Right lobe of liver (tissue), 6 donors: ENCODE data around the gene WDHD1. TPM values are rescaled to one million over a fixed set of nuclear protein-coding genes. Genes with fewer than 3 reads are reported as not detected.

ENCODE experiments used
- ATAC-seq, 4 donors: fragments of 200-7000 bp; cut with Tn5 transposase; one replicate each; pipeline ENCODE4 v1.9.1; 2020; ENCODE audit warnings: mild to moderate bottlenecking in 4 of 4, moderate library complexity in 4 of 4
- DNase-seq, 3 donors: peaks; one replicate each; pipeline ENCODE4 v3.0.0-alpha.2; 2020
- H3K27ac ChIP-seq, 3 donors: fragments of 200-600 bp; one replicate each; pipeline ENCODE4 v1.8.0; 2022
- H3K27me3 ChIP-seq, 2 donors: fragments of 200-600 bp; one replicate each; pipeline ENCODE4 v1.8.0; 2022
- H3K36me3 ChIP-seq, 4 donors: fragments of 200-600 bp; sonication (generic) in 1 of 4; one replicate each; pipeline versions ENCODE4 v1.5.1 to v1.8.0; 2017 to 2022; ENCODE audit warnings: control low read depth in 1 of 4
- H3K4me1 ChIP-seq, 4 donors: fragments of 200-600 bp; sonication (generic) in 1 of 4; one replicate each; pipeline versions ENCODE4 v1.5.1 to v1.8.0; 2017 to 2022; ENCODE audit warnings: control low read depth in 1 of 4
- H3K4me3 ChIP-seq, 3 donors: fragments of 200-600 bp; one replicate each; pipeline ENCODE4 v1.8.0; 2022
- H3K9me3 ChIP-seq, 4 donors: fragments of 200-600 bp; sonication (generic) in 1 of 4; one replicate each; pipeline versions ENCODE4 v1.5.1 to v1.8.0; 2017 to 2022; ENCODE audit warnings: control low read depth in 1 of 4
- CTCF ChIP-seq, 4 donors: fragments of 200-600 bp in 3 of 4; fragments of 450-650 bp in 1 of 4; IDR thresholded peaks; one replicate each; pipeline versions ENCODE4 v1.5.1 to v1.8.0; 2016 to 2022; ENCODE audit warnings: antibody characterized with exemption in 4 of 4, mild to moderate bottlenecking in 2 of 4
- POLR2A ChIP-seq: fragments of 450-650 bp; IDR thresholded peaks from one replicate; pipeline ENCODE4 v1.6.1; 2017; ENCODE audit warnings: antibody characterized with exemption, mild to moderate bottlenecking
- WGBS: methylation state at CpG from one replicate; pipeline ENCODE4 v1.1.6; 2018; ENCODE audit warnings: low coverage, low lambda C conversion rate; ENCODE audit not compliant: insufficient coverage; ENCODE audit errors: missing lambda C conversion rate; 5-methylcytosine and 5-hydroxymethylcytosine counted together
- intact Hi-C, 2 donors: fragments of 100-400 bp; cut with DNase I; formaldehyde crosslinking; loops; one replicate each; pipeline versions ENCODE4 v1.11.2 to v1.14.1; 2022
- total RNA-seq, 6 experiments: library from RNA; depleted of rRNA in 2 of 6; stranded (reverse); fragments of >200 nt in 2 of 6; fragmentation: NEBNext Ultra II Directional in 3 of 6; extraction: Animal tissue kit (Norgen Biotek cat#: 25700) in 3 of 6; gene quantifications; one replicate each; pipeline versions ENCODE4 v1.1.0 to v1.2.4, GENCODE V29; 2016 to 2023
- donor health status: DM: no; HTN: yes; CAD: no.
- donor health status: DM: no; HTN: no; CAD: no.
- donor health status: DM: no; HTN: no; CAD: no.
- donor health status: DM: no; HTN: yes; CAD: no.
- donor health status: DM: no; HTN: yes; CAD: no.

Gene WDHD1
- total RNA-seq, 6 experiments from 2014 or later: 0.53 to 2.6 (median 1.3) TPM

GRCh38 chr14:54979039-54979438 is 47.9 kb downstream of the WDHD1 start:
- intact Hi-C loops: no loop called here
- no peaks in the 10 kb centered on the region for H3K9me3 ChIP-seq
- H3K36me3 ChIP-seq: no peaks in the 10 kb centered on the region
- H3K27ac ChIP-seq: no peak overlapping the region
- no peak for TF ChIP-seq CTCF (IDR thresholded peaks at IDR 0.05)
- WGBS: 96% methylated on average over 3 of the region's 3 CpGs
- DNase-seq (no peak), ATAC-seq (no peak)
- H3K4me1 ChIP-seq: peaks cover 0 to 14% (median 0%) of the 10 kb centered on the region in 4 donors
- H3K27me3 ChIP-seq: no peaks in the 10 kb centered on the region
- H3K4me3 ChIP-seq: no peak overlapping the region

GRCh38 chr14:54976316-54976715 is 50.6 kb downstream of the WDHD1 start:
- intact Hi-C loops: no loop called here
- Histone ChIP-seq H3K27ac (no peak overlapping the region), H3K4me3 (no peak overlapping the region), H3K9me3 (no peaks in the 10 kb centered on the region), H3K27me3 (no peaks in the 10 kb centered on the region), H3K36me3 (no peaks in the 10 kb centered on the region), H3K4me1 (peaks cover 0 to 14% (median 0%) of the 10 kb centered on the region in 4 donors)
- DNase-seq: no peak
- WGBS: 61% methylated on average over 4 of the region's 4 CpGs
- peak in 1 of 4 donors; percentile 39 for ATAC-seq
- TF ChIP-seq CTCF (IDR thresholded peaks at IDR 0.05) (no peak), POLR2A (no peak)

GRCh38 chr14:54975856-54976255 is 51.0 kb downstream of the WDHD1 start:
- Histone ChIP-seq H3K27me3 (no peaks in the 10 kb centered on the region), H3K4me3 (no peak overlapping the region), H3K36me3 (no peaks in the 10 kb centered on the region), H3K9me3 (no peaks in the 10 kb centered on the region), H3K27ac (no peak overlapping the region), H3K4me1 (peaks cover 0 to 14% (median 0%) of the 10 kb centered on the region in 4 donors)
- TF ChIP-seq CTCF (IDR thresholded peaks at IDR 0.05) (no peak), POLR2A (no peak)
- WGBS: 55% methylated on average over 3 of the region's 3 CpGs
- intact Hi-C loops: no loop called here
- DNase-seq: no peak
- ATAC-seq: no peak

GRCh38 chr14:54974788-54975414 is 52.0 kb downstream of the WDHD1 start:
- no peak for DNase-seq
- ATAC-seq: peak; percentile 55 to 76 (median 66)
- H3K4me3 ChIP-seq: no peak overlapping the region
- H3K9me3 ChIP-seq: no peaks in the 10 kb centered on the region
- WGBS: 39% methylated on average over 5 of the region's 5 CpGs
- TF ChIP-seq POLR2A: no peak
- no peak for TF ChIP-seq CTCF (IDR thresholded peaks at IDR 0.05)
- H3K27me3 ChIP-seq: no peaks in the 10 kb centered on the region
- H3K36me3 ChIP-seq: no peaks in the 10 kb centered on the region
- H3K27ac ChIP-seq: peak overlapping the region in 1 of 3 donors; percentile 27
- H3K4me1 ChIP-seq: peaks cover 0 to 14% (median 0%) of the 10 kb centered on the region in 4 donors
- intact Hi-C loops: no loop called here
